ENCODE results near the gene LINC00237.

DNA sequence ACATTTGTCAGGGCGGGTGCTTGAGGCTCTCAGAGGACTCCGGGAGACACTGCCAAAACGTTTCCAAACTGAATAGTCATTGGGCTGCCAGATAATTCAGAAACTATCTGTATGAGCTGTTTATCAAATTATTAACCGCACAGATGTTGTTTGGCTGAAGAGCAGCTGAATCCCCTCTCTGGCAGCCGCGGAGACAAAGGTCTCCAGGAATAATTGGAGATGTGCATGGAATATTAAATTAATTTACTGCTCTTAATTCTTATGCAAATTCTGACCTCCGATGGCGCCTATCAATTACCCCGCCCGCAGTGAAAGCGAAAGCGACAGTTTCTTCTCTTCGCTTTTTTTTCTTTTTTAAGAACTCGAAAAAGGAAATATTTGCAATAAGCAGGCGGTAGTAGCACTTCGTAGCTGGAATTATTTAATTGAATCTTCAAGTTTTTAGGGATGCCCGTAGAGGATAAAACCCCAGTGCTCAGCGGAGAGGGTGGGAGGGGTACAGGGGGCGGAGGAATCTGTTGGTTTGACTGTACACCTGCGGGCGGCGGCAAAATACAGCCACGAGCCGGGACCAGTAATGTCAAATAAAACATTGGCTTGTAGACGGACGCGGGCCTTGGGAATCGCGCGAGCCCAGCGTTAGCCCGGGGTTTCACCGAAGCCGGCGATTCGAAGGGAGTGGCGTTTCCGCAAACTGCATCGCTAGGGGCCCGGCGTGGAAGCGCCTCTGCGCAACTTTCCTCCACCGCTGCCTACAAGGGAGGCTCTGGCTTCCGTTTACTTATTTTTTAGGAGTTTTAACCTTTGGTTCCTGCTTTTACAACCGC, 6.2 kb downstream of the LINC00237 start:
- TF ChIP-seq, protein P1, sequence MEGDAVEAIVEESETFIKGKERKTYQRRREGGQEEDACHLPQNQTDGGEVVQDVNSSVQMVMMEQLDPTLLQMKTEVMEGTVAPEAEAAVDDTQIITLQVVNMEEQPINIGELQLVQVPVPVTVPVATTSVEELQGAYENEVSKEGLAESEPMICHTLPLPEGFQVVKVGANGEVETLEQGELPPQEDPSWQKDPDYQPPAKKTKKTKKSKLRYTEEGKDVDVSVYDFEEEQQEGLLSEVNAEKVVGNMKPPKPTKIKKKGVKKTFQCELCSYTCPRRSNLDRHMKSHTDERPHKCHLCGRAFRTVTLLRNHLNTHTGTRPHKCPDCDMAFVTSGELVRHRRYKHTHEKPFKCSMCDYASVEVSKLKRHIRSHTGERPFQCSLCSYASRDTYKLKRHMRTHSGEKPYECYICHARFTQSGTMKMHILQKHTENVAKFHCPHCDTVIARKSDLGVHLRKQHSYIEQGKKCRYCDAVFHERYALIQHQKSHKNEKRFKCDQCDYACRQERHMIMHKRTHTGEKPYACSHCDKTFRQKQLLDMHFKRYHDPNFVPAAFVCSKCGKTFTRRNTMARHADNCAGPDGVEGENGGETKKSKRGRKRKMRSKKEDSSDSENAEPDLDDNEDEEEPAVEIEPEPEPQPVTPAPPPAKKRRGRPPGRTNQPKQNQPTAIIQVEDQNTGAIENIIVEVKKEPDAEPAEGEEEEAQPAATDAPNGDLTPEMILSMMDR (IDR thresholded peaks at IDR 0.05; ENCODE audit: insufficient read depth, low read length, poor library complexity, severe bottlenecking) = no peak
- TF ChIP-seq EZH2phosphoT487 (conservative IDR thresholded peaks at IDR 0.05; ENCODE audit: low read length) = no peak
